HepG2 (cell line): Measurements from ENCODE around the gene EFNA3. TPM values are rescaled to one million over a fixed set of nuclear protein-coding genes. Genes with fewer than 3 reads are reported as not detected.

ENCODE experiments used
- ATAC-seq: fragments of 200-7000 bp; cut with Tn5 transposase; 3 replicates; pipeline ENCODE4 v1.9.1; 2020; ENCODE audit warnings: mild to moderate bottlenecking, moderate library complexity
- Bru-seq: library from RNA; stranded (reverse); fragments of 400-500 nt; gene quantifications from one replicate; lab custom pipeline; 2021; lab: Mats Ljungman, UMichigan
- BruChase-seq, 2 experiments: library from RNA; stranded (reverse); fragments of 400-500 nt; gene quantifications; one replicate each; lab custom pipeline; 2021; lab: Mats Ljungman, UMichigan
- BruUV-seq: library from RNA; stranded (reverse); fragments of 400-500 nt; replicated peaks from 2 replicates; lab custom pipeline; 2021; lab: Mats Ljungman, UMichigan
- CTCF ChIA-PET: fragments of 300-600 bp; formaldehyde crosslinking; extraction: SDS; loops from one replicate; lab custom pipeline; 2021; ENCODE audit warnings: low total read pairs, inconsistent platforms, low intra/inter-chr PET ratio; lab: Yijun Ruan, JAX
- POLR2A ChIA-PET: fragments of 350-600 bp; sonication (Branson Sonifier 250); formaldehyde crosslinking; loops from one replicate; lab custom pipeline; 2020; ENCODE audit warnings: antibody characterized with exemption, inconsistent platforms; lab: Yijun Ruan, JAX
- DNase-seq: peaks from one replicate; pipeline ENCODE4 v3.0.0-alpha.2; 2015; ENCODE audit warnings: low spot score
- FAIRE-seq: peaks from 3 replicates; lab custom pipeline; 2011; peaks lifted over from hg19 to GRCh38; lab: Jason Lieb, UNC
- H2AFZ ChIP-seq: one replicate; pipeline ENCODE4 v1.6.1; 2011; ENCODE audit warnings: low read length, inconsistent platforms
- H3K27ac ChIP-seq: fragments of 300-600 bp; 3 replicates; pipeline ENCODE4 v1.8.0; 2011; ENCODE audit warnings: mixed run types, mild to moderate bottlenecking, mixed read lengths, low read length, inconsistent platforms; ENCODE audit not compliant: insufficient read depth; ENCODE audit errors: extremely low read length
- H3K27me3 ChIP-seq, 2 experiments: fragments of 200-600 bp in 1 of 2; 2 replicates in 1 of 2; 3 replicates in 1 of 2; pipeline versions ENCODE4 v1.6.0 to v1.8.0; 2011; ENCODE audit warnings: low read length in 2 of 2, mild to moderate bottlenecking in 2 of 2, moderate library complexity in 2 of 2, inconsistent platforms in 1 of 2; ENCODE audit not compliant: insufficient read depth in 2 of 2, control insufficient read depth in 1 of 2
- H3K36me3 ChIP-seq, 2 experiments: fragments of 200-600 bp in 1 of 2; replicated peaks in 1 of 2; 2 replicates in 1 of 2; 3 replicates in 1 of 2; pipeline versions ENCODE4 v1.5.1 to v1.8.0; 2011; ENCODE audit warnings: low read length in 2 of 2, inconsistent platforms in 1 of 2; ENCODE audit not compliant: insufficient read depth in 2 of 2, control insufficient read depth in 1 of 2
- H3K4me1 ChIP-seq: 2 replicates; pipeline ENCODE4 v1.5.1; 2012; ENCODE audit warnings: low read length, inconsistent platforms; ENCODE audit not compliant: insufficient read depth
- H3K4me2 ChIP-seq: 2 replicates; pipeline ENCODE4 v1.6.0; 2011; ENCODE audit warnings: low read depth, low read length, inconsistent platforms
- H3K4me3 ChIP-seq, 3 experiments: fragments of 200-600 bp in 1 of 3; sonication (generic), shearing (Covaris generic) in 1 of 3; replicated peaks in 1 of 3; 2 replicates each; pipeline ENCODE4 v1.5.1; 2011 to 2016; ENCODE audit warnings: low read length in 3 of 3, inconsistent platforms in 2 of 3, low read depth in 2 of 3, mild to moderate bottlenecking in 2 of 3, control low read depth in 1 of 3, mixed read lengths in 1 of 3; ENCODE audit not compliant: insufficient read depth in 1 of 3
- H3K79me2 ChIP-seq: one replicate; pipeline ENCODE4 v1.6.1; 2011; ENCODE audit warnings: low read length, inconsistent platforms; ENCODE audit not compliant: insufficient read depth
- H3K9ac ChIP-seq: 2 replicates; pipeline ENCODE4 v1.6.0; 2011; ENCODE audit warnings: mild to moderate bottlenecking, low read depth, low read length, inconsistent platforms; ENCODE audit not compliant: insufficient read depth
- H3K9me3 ChIP-seq: 2 replicates; pipeline ENCODE4 v1.5.1; 2012; ENCODE audit warnings: mild to moderate bottlenecking, low read length
- H4K20me1 ChIP-seq: 2 replicates; pipeline ENCODE4 v1.6.0; 2011; ENCODE audit warnings: inconsistent platforms, mild to moderate bottlenecking, low read length, moderate library complexity; ENCODE audit not compliant: insufficient read depth
- GABPA ChIP-seq, 2 experiments: IDR thresholded peaks; 2 replicates each; pipeline ENCODE4 v1.6.1; 2011 to 2016; ENCODE audit warnings: low read depth in 2 of 2, low read length in 1 of 2, missing biosample characterization in 1 of 2, missing genetic modification characterization in 1 of 2
- SIN3A ChIP-seq: IDR thresholded peaks from 2 replicates; pipeline ENCODE4 v1.6.1; 2011; ENCODE audit warnings: low read depth, mild to moderate bottlenecking, control low read depth, low read length, borderline replicate concordance
- SP4 ChIP-seq: sonication (generic); formaldehyde crosslinking; IDR thresholded peaks from 2 replicates; pipeline ENCODE4 v1.8.1; 2023; ENCODE audit warnings: mild to moderate bottlenecking, missing genetic modification reagents
- ZNF260 ChIP-seq: sonication (generic); formaldehyde crosslinking; IDR thresholded peaks from 2 replicates; pipeline ENCODE4 v1.4.0; 2020; ENCODE audit warnings: missing genetic modification reagents, low read depth, mild to moderate bottlenecking, borderline replicate concordance
- ZNF33A ChIP-seq: sonication (generic); formaldehyde crosslinking; IDR thresholded peaks from 2 replicates; pipeline ENCODE4 v1.5.1; 2020; ENCODE audit warnings: missing genetic modification reagents, mild to moderate bottlenecking, moderate library complexity, borderline replicate concordance
- ZNF382 ChIP-seq: sonication (generic); formaldehyde crosslinking; IDR thresholded peaks from 2 replicates; pipeline ENCODE4 v1.5.0; 2020; ENCODE audit warnings: missing genetic modification reagents, mild to moderate bottlenecking, borderline replicate concordance
- ZNF720 ChIP-seq: sonication (generic); formaldehyde crosslinking; IDR thresholded peaks from 2 replicates; pipeline ENCODE4 v1.4.0; 2020; ENCODE audit warnings: missing genetic modification reagents
- ZNF780A ChIP-seq: sonication (generic); formaldehyde crosslinking; IDR thresholded peaks from 2 replicates; pipeline ENCODE4 v1.8.0; 2022; ENCODE audit warnings: mild to moderate bottlenecking, missing genetic modification reagents, moderate library complexity
- WGBS: methylation state at CpG from one replicate; pipeline ENCODE4 v1.1.6; 2017; ENCODE audit warnings: low lambda C conversion rate; 5-methylcytosine and 5-hydroxymethylcytosine counted together
- in situ Hi-C: cut with HindIII; loops from 2 replicates; pipeline ENCODE4 v1.10.0; 2017; ENCODE audit warnings: low pct_unique_long_range_greater_than_20kb; ENCODE audit not compliant: extremely low pct_ligation_motif_present
- intact Hi-C: fragments of 100-400 bp; cut with micrococcal nuclease; formaldehyde crosslinking; loops from one replicate; pipeline ENCODE4 v1.10.0; 2022; ENCODE audit not compliant: unreplicated experiment
- long read RNA-seq, 2 experiments: library from RNA in 1 of 2; library from polyadenylated mRNA in 1 of 2; stranded (forward) in 1 of 2; unstranded in 1 of 2; transcript quantifications; one replicate each; pipeline ENCODE4 v2.0.0, GENCODE V29; 2019 to 2022
- polyA minus RNA-seq, 3 experiments: library from RNA; depleted of rRNA, polyadenylated mRNA; stranded (reverse); fragments of >200 nt; gene quantifications; 2 replicates each; pipeline ENCODE4 v1.2.3, GENCODE V29; 2011; ENCODE audit warnings: low replicate concordance in 1 of 3
- polyA plus RNA-seq, 8 experiments: library from polyadenylated mRNA; depleted of rRNA in 3 of 8; stranded (reverse) in 7 of 8; unstranded in 1 of 8; fragments of >200 nt; fragmentation: Illumina TruSeq in 4 of 8; extraction: Trizol in 4 of 8; gene quantifications; 2 replicates each; pipeline versions ENCODE4 v1.2.1 to v1.2.3, GENCODE V29; 2011 to 2016; ENCODE audit warnings: low read depth in 4 of 8, missing spikeins in 1 of 8, mixed read lengths in 1 of 8; ENCODE audit not compliant: insufficient read depth in 1 of 8
- total RNA-seq, 5 experiments: library from RNA; depleted of rRNA; stranded (reverse); fragments of >200 nt; fragmentation: Illumina TruSeq; extraction: Trizol; gene quantifications; 2 replicates each; pipeline ENCODE4 v1.2.3, GENCODE V29; 2016; ENCODE audit warnings: low read depth in 1 of 5
- TF ChIP-seq, protein P1 (sequence below): sonication (generic); formaldehyde crosslinking; IDR thresholded peaks from 2 replicates; pipeline ENCODE4 v1.4.0; 2020; ENCODE audit warnings: missing genetic modification reagents, borderline replicate concordance
- TF ChIP-seq, protein P2 (sequence below): sonication (generic); formaldehyde crosslinking; IDR thresholded peaks from 2 replicates; pipeline ENCODE4 v1.4.0; 2020; ENCODE audit warnings: mild to moderate bottlenecking, missing genetic modification reagents
- TF ChIP-seq, protein P3 (sequence below): sonication (generic); formaldehyde crosslinking; IDR thresholded peaks from 2 replicates; pipeline ENCODE4 v1.4.0; 2020; ENCODE audit warnings: missing genetic modification reagents, mild to moderate bottlenecking, borderline replicate concordance

EFNA3 gene, protein sequence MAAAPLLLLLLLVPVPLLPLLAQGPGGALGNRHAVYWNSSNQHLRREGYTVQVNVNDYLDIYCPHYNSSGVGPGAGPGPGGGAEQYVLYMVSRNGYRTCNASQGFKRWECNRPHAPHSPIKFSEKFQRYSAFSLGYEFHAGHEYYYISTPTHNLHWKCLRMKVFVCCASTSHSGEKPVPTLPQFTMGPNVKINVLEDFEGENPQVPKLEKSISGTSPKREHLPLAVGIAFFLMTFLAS
- total RNA-seq (2016; rRNA removed; fragmentation: Illumina TruSeq; extraction: Trizol) = 1.0 and 1.6 TPM in 2 replicates
- total RNA-seq (2016; cell fraction: cytosol; rRNA removed; fragmentation: Illumina TruSeq; extraction: Trizol; ENCODE audit: low read depth) = 0.62 and 0.71 TPM in 2 replicates
- 1.1 and 1.4 TPM in 2 replicates for total RNA-seq (2016; cell fraction: insoluble cytoplasmic fraction; rRNA removed; fragmentation: Illumina TruSeq; extraction: Trizol)
- total RNA-seq (2016; cell fraction: membrane; rRNA removed; fragmentation: Illumina TruSeq; extraction: Trizol) = 1.1 TPM in 2 replicates
- total RNA-seq (2016; cell fraction: nucleus; rRNA removed; fragmentation: Illumina TruSeq; extraction: Trizol) = 0.22 and 0.34 TPM in 2 replicates
- polyA plus RNA-seq (2011; rRNA removed) = 5.7 and 6.8 TPM in 2 replicates
- 3.6 and 6.1 TPM in 2 replicates for polyA plus RNA-seq (2011; cell fraction: cytosol; rRNA removed)
- 6.0 and 6.7 TPM in 2 replicates for polyA plus RNA-seq (2011; cell fraction: nucleus; rRNA removed)
- polyA plus RNA-seq (2012) = 4.7 and 5.0 TPM in 2 replicates
- 0.71 and 0.87 TPM in 2 replicates for polyA plus RNA-seq (2016; cell fraction: cytosol; fragmentation: Illumina TruSeq; extraction: Trizol; ENCODE audit: low read depth)
- polyA plus RNA-seq (2016; cell fraction: insoluble cytoplasmic fraction; fragmentation: Illumina TruSeq; extraction: Trizol; ENCODE audit: low read depth) = 1.6 and 1.7 TPM in 2 replicates
- polyA plus RNA-seq (2016; cell fraction: membrane; fragmentation: Illumina TruSeq; extraction: Trizol; ENCODE audit: low read depth) = 0.94 and 1.0 TPM in 2 replicates
- 1.4 and 2.1 TPM in 2 replicates for polyA plus RNA-seq (2016; cell fraction: nucleus; fragmentation: Illumina TruSeq; extraction: Trizol; ENCODE audit: insufficient read depth, low read depth)
- 8.7 and 10.6 TPM in 2 replicates for polyA minus RNA-seq (2011; rRNA and poly(A)+ RNA removed; ENCODE audit: low replicate concordance)
- polyA minus RNA-seq (2011; cell fraction: cytosol; rRNA and poly(A)+ RNA removed) = 1.8 and 2.5 TPM in 2 replicates
- polyA minus RNA-seq (2011; cell fraction: nucleus; rRNA and poly(A)+ RNA removed) = 1.2 TPM in 1 of 2 replicates, not detected in the other
- Bru-seq, nascent RNA = percentile 28 among the genes with signal in this experiment
- BruChase-seq, experiment 1, labeled RNA remaining after a 6-hour chase = percentile 47 among the genes with signal in this experiment
- percentile 48 among the genes with signal in this experiment for BruChase-seq, experiment 2, labeled RNA remaining after a 2-hour chase
- long read RNA-seq, experiment 1, partial matches to known transcripts = 4 of 5 reads
- long read RNA-seq, experiment 1, other reads (novel, unspliced or antisense) = 0 of 5 reads
- long read RNA-seq, experiment 2, partial matches to known transcripts = 3 of 9 reads
- long read RNA-seq, experiment 2, other reads (novel, unspliced or antisense) = 2 of 9 reads

DNA sequence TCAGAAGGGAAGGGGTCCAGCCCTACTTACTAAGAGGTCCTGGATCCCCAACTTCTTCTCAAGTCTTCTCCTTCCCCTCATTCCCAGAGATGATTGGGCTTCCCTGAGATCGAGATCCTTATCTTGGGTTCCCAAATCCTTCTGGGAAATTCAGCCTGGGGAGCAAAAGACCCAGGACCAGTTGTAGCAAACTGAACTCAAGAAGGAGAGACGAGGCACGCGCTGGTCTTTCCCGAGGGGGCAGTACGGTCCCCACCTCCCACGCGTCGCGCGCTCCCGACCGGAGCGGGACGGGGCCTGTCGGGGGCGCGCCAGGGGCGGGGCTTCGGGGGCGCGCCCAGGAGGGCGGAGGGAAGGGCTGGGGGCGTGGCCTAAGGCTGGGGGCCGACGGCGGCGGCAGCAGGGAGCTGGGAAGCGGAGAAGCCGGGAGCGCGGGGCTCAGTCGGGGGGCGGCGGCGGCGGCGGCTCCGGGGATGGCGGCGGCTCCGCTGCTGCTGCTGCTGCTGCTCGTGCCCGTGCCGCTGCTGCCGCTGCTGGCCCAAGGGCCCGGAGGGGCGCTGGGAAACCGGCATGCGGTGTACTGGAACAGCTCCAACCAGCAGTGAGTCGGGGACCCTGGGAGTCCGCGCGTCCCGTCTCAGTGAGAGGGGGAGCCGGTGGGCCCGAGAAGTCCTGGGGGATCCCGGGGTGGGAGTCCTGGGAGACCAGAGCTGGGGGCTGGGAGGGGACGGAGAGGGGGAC lies at the start of gene EFNA3:
TSS of gene EFNA3 (plus strand) at position 369 of the 741 bp plus-strand sequence. CDS start at position 474, 105 bp downstream.
- Histone ChIP-seq H3K4me1 (peaks cover 58% of the 10 kb centered on the region), H3K9ac (0 out of 2 replicates have a peak within 1 kb of the TSS, but pooled peaks have one; percentile 15), H3K4me3 (peak within 1 kb of the TSS; percentile 41 to 70 (median 50)), H3K36me3 (no peaks in the 10 kb centered on the region), H3K4me2 (peak within 1 kb of the TSS; percentile 90), H3K27me3 (peaks cover 26 to 92% of the 10 kb centered on the region in 2 experiments), H3K79me2 (no peaks in the 10 kb centered on the region), H3K27ac (no peak within 1 kb of the TSS), H3K9me3 (no peaks in the 10 kb centered on the region), H4K20me1 (peaks cover 4% of the 10 kb centered on the region; the same call in 1 of the 2 replicates), H2AFZ (no peak within 1 kb of the TSS)
- intact Hi-C loops (no loop called here), in situ Hi-C loops (no loop called here)
- 1% methylated on average over 22 of the region's 59 CpGs for WGBS
- no TSS peak for BruUV-seq
- ATAC-seq (peak; percentile 17), FAIRE-seq (no peak), DNase-seq (no peak)
- ChIA-PET CTCF (no interaction called here), POLR2A (interaction anchor here (2.3 kb wide), 1 partner anchor 15 kb away, joined by 10 read pairs; the partner anchor contains the start of gene EFNA4)
- no peak for TF ChIP-seq ZNF382 (CRISPR knock-in tag)
- TF ChIP-seq, protein P1, sequence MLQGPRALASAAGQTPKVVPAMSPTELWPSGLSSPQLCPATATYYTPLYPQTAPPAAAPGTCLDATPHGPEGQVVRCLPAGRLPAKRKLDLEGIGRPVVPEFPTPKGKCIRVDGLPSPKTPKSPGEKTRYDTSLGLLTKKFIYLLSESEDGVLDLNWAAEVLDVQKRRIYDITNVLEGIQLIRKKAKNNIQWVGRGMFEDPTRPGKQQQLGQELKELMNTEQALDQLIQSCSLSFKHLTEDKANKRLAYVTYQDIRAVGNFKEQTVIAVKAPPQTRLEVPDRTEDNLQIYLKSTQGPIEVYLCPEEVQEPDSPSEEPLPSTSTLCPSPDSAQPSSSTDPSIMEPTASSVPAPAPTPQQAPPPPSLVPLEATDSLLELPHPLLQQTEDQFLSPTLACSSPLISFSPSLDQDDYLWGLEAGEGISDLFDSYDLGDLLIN (CRISPR knock-in tag) = no peak
- no peak for TF ChIP-seq ZNF33A
- peak; percentile 42; the same call in 1 of the 2 replicates for TF ChIP-seq SP4 (CRISPR knock-in tag)
- TF ChIP-seq, protein P2, sequence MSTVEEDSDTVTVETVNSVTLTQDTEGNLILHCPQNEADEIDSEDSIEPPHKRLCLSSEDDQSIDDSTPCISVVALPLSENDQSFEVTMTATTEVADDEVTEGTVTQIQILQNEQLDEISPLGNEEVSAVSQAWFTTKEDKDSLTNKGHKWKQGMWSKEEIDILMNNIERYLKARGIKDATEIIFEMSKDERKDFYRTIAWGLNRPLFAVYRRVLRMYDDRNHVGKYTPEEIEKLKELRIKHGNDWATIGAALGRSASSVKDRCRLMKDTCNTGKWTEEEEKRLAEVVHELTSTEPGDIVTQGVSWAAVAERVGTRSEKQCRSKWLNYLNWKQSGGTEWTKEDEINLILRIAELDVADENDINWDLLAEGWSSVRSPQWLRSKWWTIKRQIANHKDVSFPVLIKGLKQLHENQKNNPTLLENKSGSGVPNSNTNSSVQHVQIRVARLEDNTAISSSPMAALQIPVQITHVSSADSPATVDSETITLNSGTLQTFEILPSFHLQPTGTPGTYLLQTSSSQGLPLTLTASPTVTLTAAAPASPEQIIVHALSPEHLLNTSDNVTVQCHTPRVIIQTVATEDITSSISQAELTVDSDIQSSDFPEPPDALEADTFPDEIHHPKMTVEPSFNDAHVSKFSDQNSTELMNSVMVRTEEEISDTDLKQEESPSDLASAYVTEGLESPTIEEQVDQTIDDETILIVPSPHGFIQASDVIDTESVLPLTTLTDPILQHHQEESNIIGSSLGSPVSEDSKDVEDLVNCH (CRISPR knock-in tag) = no peak
- no peak for TF ChIP-seq GABPA (IDR thresholded peaks at IDR 0.05; ENCODE audit: low read depth, low read length)
- no peak for TF ChIP-seq GABPA (CRISPR knock-in tag; IDR thresholded peaks at IDR 0.05; ENCODE audit: low read depth)
- TF ChIP-seq ZNF260 = no peak
- TF ChIP-seq ZNF720 (CRISPR knock-in tag) = no peak
- TF ChIP-seq, protein P3, sequence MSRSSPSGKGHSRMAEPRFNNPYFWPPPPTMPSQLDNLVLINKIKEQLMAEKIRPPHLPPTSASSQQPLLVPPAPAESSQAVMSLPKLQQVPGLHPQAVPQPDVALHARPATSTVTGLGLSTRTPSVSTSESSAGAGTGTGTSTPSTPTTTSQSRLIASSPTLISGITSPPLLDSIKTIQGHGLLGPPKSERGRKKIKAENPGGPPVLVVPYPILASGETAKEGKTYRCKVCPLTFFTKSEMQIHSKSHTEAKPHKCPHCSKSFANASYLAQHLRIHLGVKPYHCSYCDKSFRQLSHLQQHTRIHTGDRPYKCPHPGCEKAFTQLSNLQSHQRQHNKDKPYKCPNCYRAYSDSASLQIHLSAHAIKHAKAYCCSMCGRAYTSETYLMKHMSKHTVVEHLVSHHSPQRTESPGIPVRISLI (CRISPR knock-in tag) = no peak
- TF ChIP-seq ZNF780A (CRISPR knock-in tag) = no peak
- no peak for TF ChIP-seq SIN3A
